ENCODE results near the gene NLGN1. TPM values are rescaled to one million over a fixed set of nuclear protein-coding genes. Genes with fewer than 3 reads are reported as not detected.

NLGN1 gene
- total RNA-seq, 2 donors from 2014 or later = 0.67 to 1.3 TPM

GRCh38 chr3:173709026-173709425 is 311.5 kb downstream of the NLGN1 start:
- Histone ChIP-seq H3K9me3 (no peaks in the 10 kb centered on the region), H3K27me3 (no peaks in the 10 kb centered on the region), H3K27ac (no peak overlapping the region), H3K4me3 (no peak overlapping the region), H3K4me1 (no peaks in the 10 kb centered on the region), H3K36me3 (no peaks in the 10 kb centered on the region), H3K9ac (ENCODE audit: low read depth in 2 of 2, low read length in 2 of 2) (no peak overlapping the region)
- intact Hi-C loops (cut with DNase I) = no loop called here
- no peak for DNase-seq
- TF ChIP-seq CTCF (IDR thresholded peaks at IDR 0.05) = no peak

GRCh38 chr3:173711619-173712018 is 314.1 kb downstream of the NLGN1 start:
- intact Hi-C loops (cut with DNase I) = no loop called here
- H3K9ac ChIP-seq (ENCODE audit: low read depth in 2 of 2, low read length in 2 of 2) = no peak overlapping the region
- no peak overlapping the region for H3K27ac ChIP-seq
- H3K4me1 ChIP-seq = no peaks in the 10 kb centered on the region
- TF ChIP-seq CTCF (IDR thresholded peaks at IDR 0.05) = no peak
- no peak overlapping the region for H3K4me3 ChIP-seq
- no peak for DNase-seq
- H3K27me3 ChIP-seq = no peaks in the 10 kb centered on the region
- no peaks in the 10 kb centered on the region for H3K36me3 ChIP-seq
- H3K9me3 ChIP-seq = no peaks in the 10 kb centered on the region

GRCh38 chr3:173719585-173719984 is 322.0 kb downstream of the NLGN1 start:
- no peaks in the 10 kb centered on the region for H3K4me1 ChIP-seq
- H3K9ac ChIP-seq (ENCODE audit: low read depth in 2 of 2, low read length in 2 of 2) = no peak overlapping the region
- H3K36me3 ChIP-seq = no peaks in the 10 kb centered on the region
- TF ChIP-seq CTCF (IDR thresholded peaks at IDR 0.05) = no peak
- no peaks in the 10 kb centered on the region for H3K27me3 ChIP-seq
- DNase-seq = no peak
- no peak overlapping the region for H3K4me3 ChIP-seq
- no peak overlapping the region for H3K27ac ChIP-seq
- H3K9me3 ChIP-seq = no peaks in the 10 kb centered on the region
- intact Hi-C loops (cut with DNase I) = no loop called here

- Histone ChIP-seq H3K4me3 (no peak overlapping the region), H3K27me3 (no peaks in the 10 kb centered on the region), H3K9ac (ENCODE audit: low read depth in 2 of 2, low read length in 2 of 2) (no peak overlapping the region), H3K9me3 (no peaks in the 10 kb centered on the region), H3K4me1 (no peaks in the 10 kb centered on the region), H3K36me3 (no peaks in the 10 kb centered on the region), H3K27ac (no peak overlapping the region)
- intact Hi-C loops (cut with DNase I) = no loop called here
- DNase-seq = no peak
- TF ChIP-seq CTCF (IDR thresholded peaks at IDR 0.05) = no peak
Measured at GRCh38 chr3:173725507-173725906, 328.0 kb downstream of the NLGN1 start.

GRCh38 chr3:173730391-173730790 is 332.8 kb downstream of the NLGN1 start:
- H3K9me3 ChIP-seq = no peaks in the 10 kb centered on the region
- TF ChIP-seq CTCF (IDR thresholded peaks at IDR 0.05) = no peak
- H3K4me3 ChIP-seq = no peak overlapping the region
- intact Hi-C loops (cut with DNase I) = no loop called here
- DNase-seq = no peak
- no peaks in the 10 kb centered on the region for H3K36me3 ChIP-seq
- no peak overlapping the region for H3K9ac ChIP-seq (ENCODE audit: low read depth in 2 of 2, low read length in 2 of 2)
- no peaks in the 10 kb centered on the region for H3K27me3 ChIP-seq
- H3K27ac ChIP-seq = no peak overlapping the region
- H3K4me1 ChIP-seq = no peaks in the 10 kb centered on the region

- no peak for DNase-seq
- no peak for TF ChIP-seq CTCF (IDR thresholded peaks at IDR 0.05)
- H3K4me3 ChIP-seq = no peak overlapping the region
- H3K27me3 ChIP-seq = no peaks in the 10 kb centered on the region
- H3K27ac ChIP-seq = no peak overlapping the region
- H3K36me3 ChIP-seq = no peaks in the 10 kb centered on the region
- H3K4me1 ChIP-seq = no peaks in the 10 kb centered on the region
- H3K9me3 ChIP-seq = no peaks in the 10 kb centered on the region
- H3K9ac ChIP-seq (ENCODE audit: low read depth in 2 of 2, low read length in 2 of 2) = no peak overlapping the region
- intact Hi-C loops (cut with DNase I) = no loop called here
Measured at GRCh38 chr3:173732237-173732636, 334.7 kb downstream of the NLGN1 start.
